Vagina (tissue), 2 donors: ENCODE measurements around the gene SCN3A.

ENCODE experiments used
- POLR2A ChIP-seq, 2 donors: fragments of 450-650 bp; IDR thresholded peaks; one replicate each; pipeline ENCODE4 v1.6.1; 2017; ENCODE audit warnings: antibody characterized with exemption in 2 of 2, mild to moderate bottlenecking in 2 of 2, moderate library complexity in 2 of 2
- TF ChIP-seq, protein P1 (sequence below), 3 experiments: fragments of 450-650 bp in 2 of 3; fragments of 200-600 bp in 1 of 3; sonication (generic) in 1 of 3; IDR thresholded peaks; one replicate each; pipeline ENCODE4 v1.5.1; 2017 to 2019; ENCODE audit warnings: antibody characterized with exemption in 3 of 3, mild to moderate bottlenecking in 2 of 3, moderate library complexity in 2 of 3

DNA sequence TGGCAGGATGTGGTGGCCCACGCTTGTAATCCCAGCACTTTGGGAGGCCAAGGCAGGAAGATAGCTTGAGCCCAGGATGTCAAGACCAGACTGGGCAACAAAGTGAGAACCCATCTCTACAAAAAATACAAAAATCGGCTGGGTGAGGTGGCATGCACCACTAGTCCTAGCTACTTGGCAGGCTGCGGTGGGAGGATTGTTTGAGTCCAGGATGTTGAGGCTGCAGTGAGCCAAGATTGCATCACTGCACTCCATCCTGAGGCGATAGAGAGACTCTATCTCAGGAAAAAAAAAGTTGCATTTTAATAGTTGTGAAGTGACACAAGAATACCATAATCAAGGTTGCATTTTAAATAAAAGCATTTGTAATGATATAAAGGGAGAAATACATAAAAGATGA lies 124.4 kb downstream of the SCN3A start:
- TF ChIP-seq, protein P1, sequence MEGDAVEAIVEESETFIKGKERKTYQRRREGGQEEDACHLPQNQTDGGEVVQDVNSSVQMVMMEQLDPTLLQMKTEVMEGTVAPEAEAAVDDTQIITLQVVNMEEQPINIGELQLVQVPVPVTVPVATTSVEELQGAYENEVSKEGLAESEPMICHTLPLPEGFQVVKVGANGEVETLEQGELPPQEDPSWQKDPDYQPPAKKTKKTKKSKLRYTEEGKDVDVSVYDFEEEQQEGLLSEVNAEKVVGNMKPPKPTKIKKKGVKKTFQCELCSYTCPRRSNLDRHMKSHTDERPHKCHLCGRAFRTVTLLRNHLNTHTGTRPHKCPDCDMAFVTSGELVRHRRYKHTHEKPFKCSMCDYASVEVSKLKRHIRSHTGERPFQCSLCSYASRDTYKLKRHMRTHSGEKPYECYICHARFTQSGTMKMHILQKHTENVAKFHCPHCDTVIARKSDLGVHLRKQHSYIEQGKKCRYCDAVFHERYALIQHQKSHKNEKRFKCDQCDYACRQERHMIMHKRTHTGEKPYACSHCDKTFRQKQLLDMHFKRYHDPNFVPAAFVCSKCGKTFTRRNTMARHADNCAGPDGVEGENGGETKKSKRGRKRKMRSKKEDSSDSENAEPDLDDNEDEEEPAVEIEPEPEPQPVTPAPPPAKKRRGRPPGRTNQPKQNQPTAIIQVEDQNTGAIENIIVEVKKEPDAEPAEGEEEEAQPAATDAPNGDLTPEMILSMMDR (IDR thresholded peaks at IDR 0.05) = no peak
- TF ChIP-seq POLR2A (IDR thresholded peaks at IDR 0.05) = no peak
